Measurements from ENCODE around the gene ECE1.

- TF ChIP-seq CTCF (conservative IDR thresholded peaks at IDR 0.05; ENCODE audit: low read depth, low read length) (no peak), RAD21 (IDR thresholded peaks at IDR 0.05; ENCODE audit: low read length) (no peak), CHD1 (IDR thresholded peaks at IDR 0.05; ENCODE audit: low read depth, low read length) (no peak), RFX5 (IDR thresholded peaks at IDR 0.05; ENCODE audit: low read depth, low read length) (no peak), MAFK (IDR thresholded peaks at IDR 0.05; ENCODE audit: low read depth, low read length) (no peak), SMC3 (IDR thresholded peaks at IDR 0.05; ENCODE audit: low read depth, low read length) (no peak), BHLHE40 (IDR thresholded peaks at IDR 0.05; ENCODE audit: low read depth, low read length) (no peak), POLR2A (IDR thresholded peaks at IDR 0.05; ENCODE audit: low read depth, low read length) (no peak), RCOR1 (IDR thresholded peaks at IDR 0.05; ENCODE audit: insufficient replicate concordance, low read length) (no peak), USF2 (IDR thresholded peaks at IDR 0.05; ENCODE audit: low read depth, low read length) (no peak)
- TF ChIP-seq, protein P1, sequence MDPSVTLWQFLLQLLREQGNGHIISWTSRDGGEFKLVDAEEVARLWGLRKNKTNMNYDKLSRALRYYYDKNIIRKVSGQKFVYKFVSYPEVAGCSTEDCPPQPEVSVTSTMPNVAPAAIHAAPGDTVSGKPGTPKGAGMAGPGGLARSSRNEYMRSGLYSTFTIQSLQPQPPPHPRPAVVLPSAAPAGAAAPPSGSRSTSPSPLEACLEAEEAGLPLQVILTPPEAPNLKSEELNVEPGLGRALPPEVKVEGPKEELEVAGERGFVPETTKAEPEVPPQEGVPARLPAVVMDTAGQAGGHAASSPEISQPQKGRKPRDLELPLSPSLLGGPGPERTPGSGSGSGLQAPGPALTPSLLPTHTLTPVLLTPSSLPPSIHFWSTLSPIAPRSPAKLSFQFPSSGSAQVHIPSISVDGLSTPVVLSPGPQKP (IDR thresholded peaks at IDR 0.05; ENCODE audit: borderline replicate concordance, low read depth, low read length), result no peak
These were observed 18.8 kb upstream of the ECE1 start for GRCh38 chr1:21308847-21309652.

Data from IMR-90 (cell line).